A673 (cell line): ENCODE results near the gene KRTAP19-7. TPM values are rescaled to one million over a fixed set of nuclear protein-coding genes. Genes with fewer than 3 reads are reported as not detected.

Experiments
- BruUV-seq: library from RNA; stranded (reverse); fragments of 400-500 nt; replicated peaks from 2 replicates; lab custom pipeline; 2021; lab: Mats Ljungman, UMichigan
- CTCF ChIA-PET: fragments of 300-600 bp; sonication (Branson Sonifier 250); formaldehyde crosslinking; loops from one replicate; lab custom pipeline; 2022; ENCODE audit warnings: antibody characterized with exemption; lab: Charles Lee
- POLR2A ChIA-PET: fragments of 300-600 bp; sonication (Branson Sonifier 250); formaldehyde crosslinking; loops from one replicate; lab custom pipeline; 2022; ENCODE audit warnings: antibody characterized with exemption; ENCODE audit not compliant: low non-redundant PET; lab: Charles Lee
- DNase-seq: peaks from one replicate; pipeline ENCODE4 v3.0.0-alpha.2; 2015; ENCODE audit warnings: low spot score
- H3K27ac ChIP-seq: fragments of 200-600 bp; sonication (generic); 2 replicates; pipeline ENCODE4 v1.5.1; 2016; ENCODE audit warnings: mixed run types, low read depth, mild to moderate bottlenecking, mixed read lengths, antibody characterized with exemption, low read length; ENCODE audit not compliant: poor library complexity, severe bottlenecking
- H3K27me3 ChIP-seq: fragments of 200-600 bp; sonication (generic); replicated peaks from 2 replicates; pipeline ENCODE4 v1.6.1; 2017; ENCODE audit warnings: mixed run types, low read depth, mild to moderate bottlenecking, mixed read lengths, antibody characterized with exemption, low read length; ENCODE audit not compliant: insufficient read depth, poor library complexity
- H3K36me3 ChIP-seq: fragments of 200-600 bp; sonication (generic); 2 replicates; pipeline ENCODE4 v1.6.1; 2016; ENCODE audit warnings: mixed run types, mild to moderate bottlenecking, mixed read lengths, antibody characterized with exemption, low read length; ENCODE audit not compliant: insufficient read depth, poor library complexity, severe bottlenecking
- H3K4me1 ChIP-seq: fragments of 200-600 bp; sonication (generic); 2 replicates; pipeline ENCODE4 v1.6.1; 2017; ENCODE audit warnings: mixed run types, mild to moderate bottlenecking, mixed read lengths, antibody characterized with exemption, low read length; ENCODE audit not compliant: insufficient read depth, poor library complexity, severe bottlenecking
- H3K4me3 ChIP-seq: fragments of 200-600 bp; sonication (generic); 2 replicates; pipeline ENCODE4 v1.5.1; 2016; ENCODE audit warnings: low read depth, mixed run types, mild to moderate bottlenecking, mixed read lengths, low read length; ENCODE audit not compliant: poor library complexity, severe bottlenecking
- H3K9me3 ChIP-seq: fragments of 200-600 bp; sonication (generic); 2 replicates; pipeline ENCODE4 v1.6.1; 2016; ENCODE audit warnings: mixed run types, low read depth, mild to moderate bottlenecking, mixed read lengths, antibody characterized with exemption, low read length; ENCODE audit not compliant: poor library complexity, severe bottlenecking
- CTCF ChIP-seq: fragments of 300-800, 200-600 bp; sonication (generic); conservative IDR thresholded peaks from 2 replicates; pipeline ENCODE4 v1.5.1; 2017; ENCODE audit warnings: low read depth, mild to moderate bottlenecking, antibody characterized with exemption, low read length, moderate library complexity, mixed read lengths
- EZH2 ChIP-seq: fragments of 200-600 bp; sonication (generic); IDR thresholded peaks from 2 replicates; pipeline ENCODE4 v1.6.1; 2017; ENCODE audit warnings: borderline replicate concordance, low read depth, mild to moderate bottlenecking, mixed read lengths, antibody characterized with exemption, low read length; ENCODE audit not compliant: poor library complexity, severe bottlenecking
- intact Hi-C: fragments of 100-400 bp; cut with micrococcal nuclease; formaldehyde crosslinking; loops from one replicate; pipeline ENCODE4 v1.10.0; 2022; ENCODE audit not compliant: unreplicated experiment
- total RNA-seq: library from RNA; stranded (reverse); gene quantifications from 2 replicates; pipeline ENCODE4 v1.2.3, GENCODE V29; 2021

The KRTAP19-7 gene
- total RNA-seq, 1 experiment from 2014 or later, result not detected

DNA sequence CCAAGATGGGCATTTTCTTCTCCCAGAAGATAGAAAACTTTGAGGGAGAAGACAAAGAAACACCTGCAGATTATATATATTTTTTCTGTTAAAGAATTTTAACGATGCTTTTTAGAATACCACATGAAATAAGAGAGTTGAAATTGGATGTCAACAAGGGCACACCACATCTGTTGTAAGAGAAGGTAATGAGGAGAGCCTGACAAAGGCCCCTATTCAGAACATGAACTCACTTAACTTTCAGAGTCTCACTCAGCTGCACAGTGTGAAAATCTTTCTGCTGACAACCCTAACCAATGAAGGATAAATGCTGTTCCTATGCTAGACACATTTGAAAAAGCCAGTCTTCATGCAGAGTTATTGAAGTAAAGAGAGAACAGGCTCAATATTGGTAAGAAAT lies 21.8 kb upstream of the KRTAP19-7 start:
- intact Hi-C loops, result no loop called here

DNA sequence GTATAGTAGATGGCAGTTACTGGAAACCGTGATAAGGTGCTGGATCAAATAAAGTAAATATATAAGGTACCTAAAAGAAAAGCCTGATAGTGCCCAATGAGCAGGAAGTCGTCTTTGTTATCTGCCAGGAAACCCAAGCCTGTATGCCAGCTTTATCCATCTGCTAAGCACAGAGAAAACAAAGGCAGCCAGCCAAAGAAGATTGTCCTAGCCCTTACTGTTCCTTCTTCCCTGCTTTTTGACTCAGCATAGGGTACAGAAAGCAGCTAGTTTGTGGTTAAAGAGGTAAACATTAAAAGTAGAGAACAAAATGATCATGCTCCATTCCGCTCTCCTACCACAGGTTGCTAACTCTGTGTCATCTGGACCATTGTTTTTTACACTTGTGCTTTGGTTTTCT lies 19.0 kb upstream of the KRTAP19-7 start:
- Histone ChIP-seq H3K36me3 (no peaks in the 10 kb centered on the region), H3K9me3 (peaks cover 4% of the 10 kb centered on the region), H3K4me1 (no peaks in the 10 kb centered on the region), H3K27ac (no peak overlapping the region), H3K4me3 (no peak overlapping the region), H3K27me3 (peaks cover 3% of the 10 kb centered on the region)
- POLR2A ChIA-PET, result no interaction called here
- no peak for DNase-seq
- no peak for TF ChIP-seq CTCF
- no peak for TF ChIP-seq EZH2
- no TSS peak for BruUV-seq
- intact Hi-C loops, result no loop called here
- CTCF ChIA-PET, result no interaction called here

More for the DNA sequence above, 21.8 kb upstream of the KRTAP19-7 start:
- Histone ChIP-seq H3K36me3 (no peaks in the 10 kb centered on the region), H3K9me3 (peaks cover 4% of the 10 kb centered on the region), H3K4me3 (no peak overlapping the region), H3K4me1 (no peaks in the 10 kb centered on the region), H3K27me3 (peaks cover 3% of the 10 kb centered on the region), H3K27ac (no peak overlapping the region)
- no TSS peak for BruUV-seq
- POLR2A ChIA-PET, result no interaction called here
- CTCF ChIA-PET, result interaction anchor here (0.6 kb wide), 1 partner anchor 13 kb away, joined by 3 read pairs; no protein-coding TSS in a partner anchor
- TF ChIP-seq CTCF, result no peak
- no peak for TF ChIP-seq EZH2
- no peak for DNase-seq

DNA sequence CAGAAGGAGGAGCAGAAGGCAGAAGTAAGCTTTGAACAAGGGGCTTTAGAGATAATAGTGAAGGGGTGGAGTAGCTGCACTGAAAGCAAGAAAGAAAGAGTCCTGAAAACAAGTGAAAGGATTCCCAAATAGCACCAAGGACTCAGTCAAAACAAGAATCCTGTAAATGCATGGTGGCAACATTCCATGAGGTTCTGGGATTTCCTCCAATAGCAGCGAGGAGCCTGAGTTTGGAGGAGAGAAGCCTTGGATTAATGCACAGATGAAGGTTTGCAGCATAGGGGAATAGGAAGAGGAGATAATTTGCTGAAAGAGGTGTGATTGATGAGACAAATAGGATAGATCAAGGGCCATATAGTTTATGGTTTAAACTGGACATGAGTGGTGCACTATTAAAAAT lies 18.2 kb upstream of the KRTAP19-7 start:
- BruUV-seq, result no TSS peak
- DNase-seq, result no peak
- intact Hi-C loops, result no loop called here
- H3K4me1 ChIP-seq, result no peaks in the 10 kb centered on the region
- POLR2A ChIA-PET, result no interaction called here
- CTCF ChIA-PET, result no interaction called here
- H3K36me3 ChIP-seq, result no peaks in the 10 kb centered on the region
- no peak for TF ChIP-seq CTCF
- TF ChIP-seq EZH2, result no peak
- no peak overlapping the region for H3K4me3 ChIP-seq
- H3K27me3 ChIP-seq, result peaks cover 3% of the 10 kb centered on the region
- H3K27ac ChIP-seq, result no peak overlapping the region
- H3K9me3 ChIP-seq, result no peaks in the 10 kb centered on the region
